ENCODE data around the gene IGFBP4. TPM values are rescaled to one million over a fixed set of nuclear protein-coding genes. Genes with fewer than 3 reads are reported as not detected.

Gene IGFBP4
- total RNA-seq, 1 experiment from 2014 or later: 1.7 TPM

- no peak for DNase-seq
- Histone ChIP-seq H3K27ac (no peak overlapping the region), H3K4me1 (peaks cover 8% of the 10 kb centered on the region), H3K4me3 (no peak overlapping the region), H3K27me3 (no peaks in the 10 kb centered on the region), H3K9me3 (replicated peaks) (no peaks in the 10 kb centered on the region), H3K36me3 (no peaks in the 10 kb centered on the region)
Measured at GRCh38 chr17:40481106-40481505, 37.9 kb downstream of the IGFBP4 start.

DNA sequence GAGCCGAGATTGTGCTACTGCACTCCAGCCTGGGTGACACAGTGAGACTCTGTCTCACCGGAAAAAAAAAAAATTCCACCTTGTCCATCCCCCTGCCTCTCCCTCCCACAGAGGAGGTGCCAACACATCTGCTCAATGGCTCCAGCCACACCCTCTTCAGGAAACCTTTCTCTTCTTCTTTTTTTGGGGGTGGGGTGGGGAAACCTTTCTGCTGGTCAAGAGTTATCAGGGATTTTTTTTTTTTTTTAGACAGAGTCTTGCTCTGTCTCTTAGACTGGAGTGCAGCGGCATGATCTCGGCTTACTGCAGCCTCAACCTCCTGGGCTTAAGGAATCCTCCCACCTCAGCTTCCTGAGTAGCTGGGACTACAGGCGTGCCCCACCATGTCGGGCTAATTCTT, 39.5 kb downstream of the IGFBP4 start:
- Histone ChIP-seq H3K36me3 (no peaks in the 10 kb centered on the region), H3K4me1 (peaks cover 8% of the 10 kb centered on the region), H3K27ac (no peak overlapping the region), H3K27me3 (no peaks in the 10 kb centered on the region), H3K9me3 (replicated peaks) (no peaks in the 10 kb centered on the region), H3K4me3 (no peak overlapping the region)
- DNase-seq: no peak

- Histone ChIP-seq H3K36me3 (no peaks in the 10 kb centered on the region), H3K4me1 (peaks cover 8% of the 10 kb centered on the region), H3K27me3 (no peaks in the 10 kb centered on the region), H3K9me3 (replicated peaks) (no peaks in the 10 kb centered on the region), H3K4me3 (no peak overlapping the region), H3K27ac (no peak overlapping the region)
- no peak for DNase-seq
Measured at GRCh38 chr17:40483679-40484078, 40.4 kb downstream of the IGFBP4 start.

DNA sequence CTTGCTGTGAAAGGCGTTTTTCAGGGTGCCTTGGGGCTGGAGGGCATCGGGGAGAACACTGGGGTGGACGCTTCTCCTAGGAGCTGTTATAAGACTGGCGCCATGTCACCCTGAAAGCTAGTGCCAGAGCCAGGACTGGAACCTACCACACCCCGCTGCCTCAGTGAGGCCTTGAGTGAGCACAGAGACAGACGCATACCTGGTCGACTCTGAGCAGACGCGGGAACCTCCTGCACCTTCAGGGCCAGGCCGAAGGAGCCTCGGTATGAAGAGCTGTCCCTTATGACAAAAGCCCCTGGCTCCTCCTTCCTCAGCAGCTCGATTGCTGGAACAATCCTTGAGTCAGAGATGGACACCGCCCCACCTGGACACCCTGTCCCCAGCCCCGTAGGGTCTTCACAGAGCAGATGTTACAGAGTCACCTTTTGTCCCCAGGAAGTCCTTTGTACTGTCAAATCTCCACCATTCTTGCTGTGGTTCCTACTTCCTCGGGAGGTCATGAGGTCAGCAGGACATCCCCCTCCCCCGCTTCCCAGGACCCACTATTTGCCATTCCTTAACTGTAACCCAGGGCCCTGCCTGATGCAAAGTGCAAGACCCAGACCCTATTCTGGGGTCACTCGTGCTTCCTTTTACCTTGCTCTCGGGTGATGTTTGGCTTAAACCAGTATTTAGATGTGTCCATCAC, 41.2 kb downstream of the IGFBP4 start:
- Histone ChIP-seq H3K36me3 (no peaks in the 10 kb centered on the region), H3K9me3 (replicated peaks) (no peaks in the 10 kb centered on the region), H3K4me3 (no peak overlapping the region), H3K27ac (no peak overlapping the region), H3K27me3 (no peaks in the 10 kb centered on the region), H3K4me1 (peaks cover 8% of the 10 kb centered on the region)
- no peak for DNase-seq

GRCh38 chr17:40484973-40485530, 41.8 kb downstream of the IGFBP4 start:
- H3K4me1 ChIP-seq: peaks cover 8% of the 10 kb centered on the region
- H3K9me3 ChIP-seq (replicated peaks): no peaks in the 10 kb centered on the region
- no peaks in the 10 kb centered on the region for H3K36me3 ChIP-seq
- H3K4me3 ChIP-seq: no peak overlapping the region
- H3K27ac ChIP-seq: no peak overlapping the region
- H3K27me3 ChIP-seq: no peaks in the 10 kb centered on the region
- no peak for DNase-seq

DNA sequence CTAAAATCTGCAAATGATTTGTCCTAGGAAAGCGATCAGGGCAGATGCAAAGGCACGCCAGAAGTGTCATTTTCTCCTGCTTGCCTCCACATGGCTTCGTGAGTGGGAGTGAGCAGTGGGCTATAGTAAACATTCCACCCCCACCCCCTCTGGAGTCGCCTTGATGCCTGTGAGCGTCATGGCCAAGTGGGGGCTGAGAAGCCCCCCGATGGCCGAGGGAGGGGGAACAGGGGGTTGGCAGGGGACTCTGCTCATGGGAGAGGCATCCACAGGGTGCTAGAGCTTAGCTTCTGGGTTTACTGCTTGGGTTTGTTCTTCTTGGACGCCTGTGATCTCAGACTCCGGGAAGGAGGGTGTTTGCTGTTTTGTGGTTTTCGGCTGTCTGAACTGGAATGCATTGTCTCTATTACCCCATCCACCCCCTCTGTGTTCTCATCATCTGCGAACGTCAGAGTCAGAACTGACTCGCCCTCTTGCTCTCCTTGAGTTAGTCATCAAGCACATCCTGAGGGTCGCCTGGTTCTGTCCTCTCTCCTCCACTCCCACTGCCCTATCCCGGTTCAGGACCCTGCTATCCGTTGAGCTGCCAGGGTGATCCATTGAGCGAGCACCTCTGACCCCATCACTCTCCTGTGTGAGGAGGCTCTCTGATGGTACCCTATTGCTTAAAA, 42.7 kb downstream of the IGFBP4 start:
- Histone ChIP-seq H3K27me3 (no peaks in the 10 kb centered on the region), H3K36me3 (no peaks in the 10 kb centered on the region), H3K4me1 (peaks cover 8% of the 10 kb centered on the region), H3K9me3 (replicated peaks) (no peaks in the 10 kb centered on the region), H3K27ac (no peak overlapping the region), H3K4me3 (no peak overlapping the region)
- DNase-seq: peak; percentile 44 to 57

- Histone ChIP-seq H3K4me3 (no peak overlapping the region), H3K36me3 (no peaks in the 10 kb centered on the region), H3K27ac (no peak overlapping the region), H3K4me1 (peaks cover 8% of the 10 kb centered on the region), H3K27me3 (no peaks in the 10 kb centered on the region), H3K9me3 (replicated peaks) (no peaks in the 10 kb centered on the region)
- no peak for DNase-seq
Measured at GRCh38 chr17:40486522-40487370, 43.5 kb downstream of the IGFBP4 start.

DNA sequence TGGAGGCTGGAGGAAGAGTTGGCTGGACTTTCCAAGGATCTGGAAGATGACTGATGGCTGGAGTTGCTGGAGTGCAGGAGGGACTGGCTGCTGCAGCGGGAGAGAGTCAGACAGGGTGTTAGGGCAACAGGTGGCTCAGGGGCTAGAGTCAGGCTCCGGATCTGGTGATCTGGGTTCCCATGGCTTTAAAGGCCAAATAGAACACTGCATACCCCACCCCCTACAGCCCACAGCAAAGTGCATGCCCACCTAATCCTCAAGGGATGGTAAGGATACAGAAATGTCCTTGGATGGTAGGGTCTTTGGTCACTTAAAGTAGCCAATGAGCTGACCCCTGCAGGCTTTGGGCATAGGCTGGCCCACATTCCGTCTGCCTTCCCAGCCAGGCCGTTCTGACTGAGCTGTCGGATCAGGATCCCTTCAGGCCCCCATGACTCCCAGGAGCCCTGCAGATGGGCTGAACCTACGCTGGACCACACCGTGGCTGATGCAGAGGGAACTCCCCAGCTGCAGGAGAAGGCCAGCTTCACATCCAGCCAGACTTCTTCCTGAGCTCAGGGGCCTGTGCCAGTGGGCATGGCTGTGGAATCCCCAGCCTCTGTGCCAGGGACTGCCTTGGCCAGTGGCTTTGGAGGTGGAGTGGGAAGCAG, 44.2 kb downstream of the IGFBP4 start:
- Histone ChIP-seq H3K27ac (no peak overlapping the region), H3K4me3 (no peak overlapping the region), H3K27me3 (no peaks in the 10 kb centered on the region), H3K36me3 (no peaks in the 10 kb centered on the region), H3K4me1 (peaks cover 8% of the 10 kb centered on the region), H3K9me3 (replicated peaks) (no peaks in the 10 kb centered on the region)
- DNase-seq: no peak

GRCh38 chr17:40490289-40490853, 47.1 kb downstream of the IGFBP4 start:
- peak; percentile 26 to 42 for DNase-seq
- peaks cover 6% of the 10 kb centered on the region for H3K4me1 ChIP-seq
- no peaks in the 10 kb centered on the region for H3K36me3 ChIP-seq
- no peak overlapping the region for H3K4me3 ChIP-seq
- no peaks in the 10 kb centered on the region for H3K27me3 ChIP-seq
- no peak overlapping the region for H3K27ac ChIP-seq
- H3K9me3 ChIP-seq (replicated peaks): no peaks in the 10 kb centered on the region

DNA sequence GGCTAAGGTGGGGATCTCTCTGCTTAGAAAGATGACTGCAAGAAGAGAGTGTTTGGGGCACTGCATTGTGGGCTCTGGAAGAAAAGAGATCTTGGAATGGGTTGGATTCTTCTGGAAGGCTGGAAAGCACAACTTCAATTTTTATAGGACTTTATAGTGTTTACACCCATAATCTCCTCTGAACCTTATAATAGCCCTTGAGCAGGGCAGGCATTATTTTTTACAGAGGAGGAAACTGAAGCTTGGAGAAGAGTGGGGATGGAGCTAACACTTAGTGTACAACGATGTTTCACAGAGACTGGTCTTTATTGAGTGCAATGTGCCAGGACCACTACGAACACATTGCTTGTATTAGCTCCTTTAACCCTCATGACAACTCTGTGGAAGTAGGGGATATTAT, 47.7 kb downstream of the IGFBP4 start:
- Histone ChIP-seq H3K4me3 (no peak overlapping the region), H3K9me3 (replicated peaks) (no peaks in the 10 kb centered on the region), H3K4me1 (peaks cover under 1% of the 10 kb centered on the region; the same call in 1 of the 2 replicates), H3K27ac (no peak overlapping the region), H3K27me3 (no peaks in the 10 kb centered on the region), H3K36me3 (no peaks in the 10 kb centered on the region)
- no peak for DNase-seq

DNA sequence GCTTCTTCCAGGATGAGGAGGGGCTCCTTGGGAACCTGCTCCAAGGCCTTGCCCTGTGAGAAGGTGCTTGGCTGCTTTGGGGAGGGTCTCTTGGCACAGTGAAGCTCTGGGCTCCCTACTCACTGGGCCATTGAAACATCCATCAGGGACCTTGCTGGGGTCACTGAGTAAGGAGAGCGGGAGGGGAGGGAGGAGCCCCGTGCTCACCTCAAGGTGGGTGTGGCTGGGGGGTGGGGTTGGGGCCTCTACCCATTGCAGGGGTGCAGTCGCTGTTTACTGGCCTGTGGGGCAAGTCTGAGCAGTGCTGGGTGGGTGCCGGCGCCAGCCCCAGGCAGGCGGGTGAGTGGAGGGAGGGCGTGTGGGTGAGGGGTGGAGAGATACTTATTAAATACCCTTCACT, 48.2 kb downstream of the IGFBP4 start:
- Histone ChIP-seq H3K9me3 (replicated peaks) (no peaks in the 10 kb centered on the region), H3K4me3 (no peak overlapping the region), H3K27me3 (no peaks in the 10 kb centered on the region), H3K4me1 (no peaks in the 10 kb centered on the region; the same call in 1 of the 2 replicates), H3K27ac (no peak overlapping the region), H3K36me3 (no peaks in the 10 kb centered on the region)
- no peak for DNase-seq

GRCh38 chr17:40493697-40494096, 50.4 kb downstream of the IGFBP4 start:
- Histone ChIP-seq H3K9me3 (replicated peaks) (no peaks in the 10 kb centered on the region), H3K36me3 (no peaks in the 10 kb centered on the region), H3K4me3 (no peak overlapping the region), H3K4me1 (peaks cover 8% of the 10 kb centered on the region; the same call in 1 of the 2 replicates), H3K27me3 (no peaks in the 10 kb centered on the region), H3K27ac (no peak overlapping the region)
- no peak for DNase-seq

- Histone ChIP-seq H3K27me3 (no peaks in the 10 kb centered on the region), H3K36me3 (no peaks in the 10 kb centered on the region), H3K9me3 (replicated peaks) (no peaks in the 10 kb centered on the region), H3K4me3 (no peak overlapping the region), H3K4me1 (peaks cover 16% of the 10 kb centered on the region; the same call in 1 of the 2 replicates), H3K27ac (no peak overlapping the region)
- DNase-seq: no peak
Measured at GRCh38 chr17:40495140-40495539, 51.9 kb downstream of the IGFBP4 start.

GRCh38 chr17:40496170-40496569, 52.9 kb downstream of the IGFBP4 start:
- no peak for DNase-seq
- no peak overlapping the region for H3K4me3 ChIP-seq
- H3K27me3 ChIP-seq: no peaks in the 10 kb centered on the region
- peaks cover 19% of the 10 kb centered on the region; the same call in 1 of the 2 replicates for H3K4me1 ChIP-seq
- H3K27ac ChIP-seq: no peak overlapping the region
- no peaks in the 10 kb centered on the region for H3K36me3 ChIP-seq
- no peaks in the 10 kb centered on the region for H3K9me3 ChIP-seq (replicated peaks)
